BE2C (cell line): ENCODE data around the gene CC2D1A.

ENCODE experiments used
- DNase-seq: peaks from one replicate; pipeline ENCODE4 v3.0.0-alpha.2; 2020
- H3K27me3 ChIP-seq: fragments of 250-450 bp; sonication (Bioruptor Pico); 2 replicates; pipeline ENCODE4 v1.5.1; 2020; ENCODE audit warnings: mild to moderate bottlenecking
- H3K36me3 ChIP-seq: fragments of 250-450 bp; sonication (Bioruptor Pico); 2 replicates; pipeline ENCODE4 v1.5.1; 2020; ENCODE audit warnings: mild to moderate bottlenecking
- H3K4me1 ChIP-seq: fragments of 250-450 bp; sonication (Bioruptor Pico); 2 replicates; pipeline ENCODE4 v1.5.1; 2020
- H3K4me3 ChIP-seq: 2 replicates; pipeline ENCODE4 v1.5.1; 2011; ENCODE audit warnings: low read depth, low read length
- H3K9me3 ChIP-seq: fragments of 250-450 bp; sonication (Bioruptor Pico); 2 replicates; pipeline ENCODE4 v1.5.1; 2020
- CTCF ChIP-seq: IDR thresholded peaks from 2 replicates; pipeline ENCODE4 v1.5.1; 2012; ENCODE audit warnings: mild to moderate bottlenecking, low read depth, low read length

CC2D1A gene

DNA sequence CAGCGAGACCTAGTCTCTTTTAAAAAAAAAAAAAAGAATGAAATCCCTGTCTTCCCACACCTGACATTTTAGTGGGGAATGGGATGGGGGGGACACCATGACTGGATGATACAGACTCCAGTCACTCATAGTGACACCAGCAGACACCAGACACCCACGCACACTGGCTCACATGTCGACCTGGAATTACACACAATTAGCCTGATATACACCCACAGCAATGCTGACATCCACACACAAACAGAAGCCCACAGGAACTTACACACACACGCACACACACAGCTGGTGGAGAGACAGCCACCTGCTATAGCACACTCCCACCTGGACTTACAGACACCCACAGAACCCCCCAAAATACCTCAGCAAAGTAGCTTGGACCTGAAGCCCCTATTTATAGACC is 37.3 kb upstream of the CC2D1A start:
- TF ChIP-seq CTCF = no peak
- Histone ChIP-seq H3K27me3 (peaks cover 23% of the 10 kb centered on the region), H3K36me3 (no peaks in the 10 kb centered on the region), H3K4me3 (no peak overlapping the region), H3K4me1 (no peaks in the 10 kb centered on the region), H3K9me3 (no peaks in the 10 kb centered on the region)
- DNase-seq = no peak

DNA sequence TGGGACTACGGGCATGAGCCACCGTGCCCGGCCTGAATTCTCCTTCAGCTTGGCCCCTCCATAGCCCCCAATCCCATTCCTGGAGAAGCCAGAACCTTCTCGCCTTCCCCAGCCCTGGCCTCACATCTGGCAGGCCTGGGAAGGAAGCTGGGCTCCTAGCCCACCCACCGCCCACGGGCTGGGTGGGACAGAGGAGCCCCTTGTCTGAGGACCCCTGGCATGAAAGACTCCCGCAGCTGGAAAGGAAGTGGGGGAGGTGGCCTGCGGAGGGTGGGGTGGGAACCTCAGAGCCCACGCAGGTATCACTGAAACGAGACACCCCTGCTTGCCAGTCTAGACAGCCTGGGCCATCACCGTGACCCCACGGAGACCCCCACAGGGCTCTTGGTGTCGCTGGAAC is 36.7 kb upstream of the CC2D1A start:
- no peaks in the 10 kb centered on the region for H3K9me3 ChIP-seq
- no peaks in the 10 kb centered on the region; the same call in 1 of the 2 replicates for H3K4me1 ChIP-seq
- DNase-seq = no peak
- TF ChIP-seq CTCF = no peak
- H3K36me3 ChIP-seq = no peaks in the 10 kb centered on the region
- H3K4me3 ChIP-seq = no peak overlapping the region
- H3K27me3 ChIP-seq = peaks cover 22% of the 10 kb centered on the region

- H3K4me1 ChIP-seq = no peaks in the 10 kb centered on the region; the same call in 1 of the 2 replicates
- no peak for TF ChIP-seq CTCF
- H3K27me3 ChIP-seq = peaks cover 11% of the 10 kb centered on the region
- H3K9me3 ChIP-seq = no peaks in the 10 kb centered on the region
- no peaks in the 10 kb centered on the region for H3K36me3 ChIP-seq
- no peak overlapping the region for H3K4me3 ChIP-seq
- no peak for DNase-seq
These were observed 35.1 kb upstream of the CC2D1A start for GRCh38 chr19:13870873-13871272.

DNA sequence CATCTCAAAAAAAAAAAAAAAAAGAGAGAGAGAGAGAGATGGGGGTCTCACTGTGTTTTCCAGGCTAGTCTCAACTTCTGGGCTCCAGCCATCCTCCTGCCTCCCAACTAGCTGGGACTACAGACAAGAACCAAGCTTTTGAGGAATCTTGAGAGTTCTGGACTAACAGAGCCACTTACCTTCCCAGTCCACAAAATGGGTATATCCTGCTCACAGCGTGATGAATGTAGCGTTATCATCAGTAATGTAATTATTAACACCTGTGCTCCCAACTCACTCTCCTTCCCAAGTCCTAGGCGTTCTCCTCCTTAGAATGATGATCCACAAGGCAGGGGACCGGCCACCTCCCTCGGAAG is 33.7 kb upstream of the CC2D1A start:
- Histone ChIP-seq H3K27me3 (no peaks in the 10 kb centered on the region; the same call in 1 of the 2 replicates), H3K36me3 (no peaks in the 10 kb centered on the region), H3K4me3 (no peak overlapping the region), H3K4me1 (no peaks in the 10 kb centered on the region; the same call in 1 of the 2 replicates), H3K9me3 (no peaks in the 10 kb centered on the region)
- no peak for TF ChIP-seq CTCF
- no peak for DNase-seq

- no peak for DNase-seq
- no peak for TF ChIP-seq CTCF
These were observed 33.2 kb upstream of the CC2D1A start for GRCh38 chr19:13872695-13873389.

GRCh38 chr19:13873834-13874515 is 32.0 kb upstream of the CC2D1A start:
- DNase-seq = no peak
- Histone ChIP-seq H3K27me3 (no peaks in the 10 kb centered on the region), H3K4me3 (no peak overlapping the region), H3K36me3 (no peaks in the 10 kb centered on the region), H3K9me3 (no peaks in the 10 kb centered on the region), H3K4me1 (no peaks in the 10 kb centered on the region; the same call in 1 of the 2 replicates)
- TF ChIP-seq CTCF = no peak

More at GRCh38 chr19:13872695-13873389, 33.2 kb upstream of the CC2D1A start:
- Histone ChIP-seq H3K4me3 (no peak overlapping the region), H3K4me1 (no peaks in the 10 kb centered on the region; the same call in 1 of the 2 replicates), H3K9me3 (no peaks in the 10 kb centered on the region), H3K36me3 (no peaks in the 10 kb centered on the region), H3K27me3 (no peaks in the 10 kb centered on the region)
